ENCODE measurements around the gene FHL5. TPM values are rescaled to one million over a fixed set of nuclear protein-coding genes. Genes with fewer than 3 reads are reported as not detected.
"Not testable (repeated sequence)": the region's sequence is repeated elsewhere in the genome, so short reads cannot be mapped to it uniquely, and the experiment has no call there.

FHL5 gene
- polyA plus RNA-seq, 1 experiment, result not detected

DNA sequence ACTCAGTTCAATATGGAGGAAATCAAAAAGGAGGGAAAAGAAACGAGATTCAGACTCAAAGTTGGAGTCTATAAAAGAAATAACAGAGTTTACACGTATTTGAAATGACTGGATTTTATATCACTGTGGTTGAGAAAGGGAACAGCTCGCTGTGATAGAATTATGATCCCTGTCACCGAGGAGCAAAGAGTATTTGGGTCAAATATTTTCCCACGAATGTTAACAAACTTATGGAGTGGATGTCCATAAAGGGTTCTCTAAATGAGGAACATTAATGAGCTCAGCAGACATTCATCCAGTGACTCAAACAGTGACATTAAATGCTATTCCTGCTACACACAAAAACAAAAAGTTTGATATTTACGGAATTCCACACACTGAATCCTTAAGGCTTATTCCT lies 57.9 kb downstream of the FHL5 start:
- CTCF ChIA-PET, result interaction anchor here (3.9 kb wide), 1 partner anchor 279 kb away, joined by 29 read pairs; no protein-coding TSS in a partner anchor
- no peak overlapping the region for H3K4me3 ChIP-seq (ENCODE audit: low read depth, low read length)
- TF ChIP-seq, protein P1, sequence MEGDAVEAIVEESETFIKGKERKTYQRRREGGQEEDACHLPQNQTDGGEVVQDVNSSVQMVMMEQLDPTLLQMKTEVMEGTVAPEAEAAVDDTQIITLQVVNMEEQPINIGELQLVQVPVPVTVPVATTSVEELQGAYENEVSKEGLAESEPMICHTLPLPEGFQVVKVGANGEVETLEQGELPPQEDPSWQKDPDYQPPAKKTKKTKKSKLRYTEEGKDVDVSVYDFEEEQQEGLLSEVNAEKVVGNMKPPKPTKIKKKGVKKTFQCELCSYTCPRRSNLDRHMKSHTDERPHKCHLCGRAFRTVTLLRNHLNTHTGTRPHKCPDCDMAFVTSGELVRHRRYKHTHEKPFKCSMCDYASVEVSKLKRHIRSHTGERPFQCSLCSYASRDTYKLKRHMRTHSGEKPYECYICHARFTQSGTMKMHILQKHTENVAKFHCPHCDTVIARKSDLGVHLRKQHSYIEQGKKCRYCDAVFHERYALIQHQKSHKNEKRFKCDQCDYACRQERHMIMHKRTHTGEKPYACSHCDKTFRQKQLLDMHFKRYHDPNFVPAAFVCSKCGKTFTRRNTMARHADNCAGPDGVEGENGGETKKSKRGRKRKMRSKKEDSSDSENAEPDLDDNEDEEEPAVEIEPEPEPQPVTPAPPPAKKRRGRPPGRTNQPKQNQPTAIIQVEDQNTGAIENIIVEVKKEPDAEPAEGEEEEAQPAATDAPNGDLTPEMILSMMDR (IDR thresholded peaks at IDR 0.05; ENCODE audit: low read depth, low read length), result no peak
- POLR2A ChIA-PET, result no interaction called here
- H3K27ac ChIP-seq (ENCODE audit: low read depth, low read length), result no peak overlapping the region
- no peaks in the 10 kb centered on the region for H3K27me3 ChIP-seq (ENCODE audit: control insufficient read depth, insufficient read depth, low read length)
- DNase-seq (ENCODE audit: low read depth, low spot score), result no peak
- H3K9me3 ChIP-seq (ENCODE audit: control insufficient read depth, insufficient read depth, low read length), result no peaks in the 10 kb centered on the region

DNA sequence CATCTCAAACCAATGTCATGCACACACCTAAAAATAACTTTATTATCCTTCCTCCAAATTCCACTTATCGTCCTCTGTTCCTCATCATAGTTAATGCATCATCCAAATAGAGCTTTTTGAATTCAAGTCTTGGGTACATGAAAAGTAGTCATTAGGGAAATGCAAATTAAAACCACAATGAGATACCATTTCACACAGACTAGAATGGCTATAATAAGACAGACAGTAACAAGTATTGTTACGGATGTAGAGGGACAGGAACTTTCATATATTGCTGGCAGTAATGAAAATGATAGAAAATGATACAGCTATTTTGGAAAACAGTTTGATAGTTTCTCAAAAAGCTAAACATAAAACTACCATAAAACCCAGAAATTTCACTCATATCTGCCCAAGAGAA lies 59.1 kb downstream of the FHL5 start:
- Histone ChIP-seq H3K27ac (ENCODE audit: low read depth, low read length) (no peak overlapping the region), H3K4me3 (ENCODE audit: low read depth, low read length) (no peak overlapping the region), H3K27me3 (ENCODE audit: control insufficient read depth, insufficient read depth, low read length) (no peaks in the 10 kb centered on the region), H3K9me3 (ENCODE audit: control insufficient read depth, insufficient read depth, low read length) (no peaks in the 10 kb centered on the region)
- POLR2A ChIA-PET, result no interaction called here
- CTCF ChIA-PET, result interaction anchor here (1.2 to 3.9 kb wide), 2 partner anchors 277 to 437 kb away, joined by 5 to 29 read pairs; no protein-coding TSS in a partner anchor
- TF ChIP-seq, protein P1 (IDR thresholded peaks at IDR 0.05; ENCODE audit: low read depth, low read length), result no peak
- no peak for DNase-seq (ENCODE audit: low read depth, low spot score)

DNA sequence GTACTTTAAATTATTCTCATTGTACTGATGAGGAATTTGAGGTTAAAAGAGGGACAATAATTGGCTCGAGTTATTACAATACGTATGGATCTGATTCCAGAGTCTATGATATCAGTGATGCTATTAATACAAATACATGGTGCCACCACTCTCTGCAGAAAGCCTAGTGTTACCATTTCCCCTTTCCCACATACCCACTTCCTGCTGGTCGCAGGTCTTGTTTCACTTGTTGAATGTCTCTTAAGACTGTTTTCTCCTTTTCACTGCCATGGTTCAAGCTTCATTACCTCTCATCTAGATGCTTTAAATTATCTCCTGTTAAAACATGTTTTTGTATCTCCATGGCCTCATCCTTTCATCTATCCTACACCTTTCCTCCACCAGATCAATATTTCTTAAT lies 62.0 kb downstream of the FHL5 start:
- no peak for DNase-seq (ENCODE audit: low read depth, low spot score)
- H3K4me3 ChIP-seq (ENCODE audit: low read depth, low read length), result no peak overlapping the region
- POLR2A ChIA-PET, result no interaction called here
- no peaks in the 10 kb centered on the region for H3K9me3 ChIP-seq (ENCODE audit: control insufficient read depth, insufficient read depth, low read length)
- no peak overlapping the region for H3K27ac ChIP-seq (ENCODE audit: low read depth, low read length)
- TF ChIP-seq, protein P1 (IDR thresholded peaks at IDR 0.05; ENCODE audit: low read depth, low read length), result no peak
- no peaks in the 10 kb centered on the region for H3K27me3 ChIP-seq (ENCODE audit: control insufficient read depth, insufficient read depth, low read length)
- CTCF ChIA-PET, result interaction anchor here (1.0 to 5.5 kb wide), 4 partner anchors 25 to 434 kb away, joined by 3 to 96 read pairs (median 16); no protein-coding TSS in a partner anchor

DNA sequence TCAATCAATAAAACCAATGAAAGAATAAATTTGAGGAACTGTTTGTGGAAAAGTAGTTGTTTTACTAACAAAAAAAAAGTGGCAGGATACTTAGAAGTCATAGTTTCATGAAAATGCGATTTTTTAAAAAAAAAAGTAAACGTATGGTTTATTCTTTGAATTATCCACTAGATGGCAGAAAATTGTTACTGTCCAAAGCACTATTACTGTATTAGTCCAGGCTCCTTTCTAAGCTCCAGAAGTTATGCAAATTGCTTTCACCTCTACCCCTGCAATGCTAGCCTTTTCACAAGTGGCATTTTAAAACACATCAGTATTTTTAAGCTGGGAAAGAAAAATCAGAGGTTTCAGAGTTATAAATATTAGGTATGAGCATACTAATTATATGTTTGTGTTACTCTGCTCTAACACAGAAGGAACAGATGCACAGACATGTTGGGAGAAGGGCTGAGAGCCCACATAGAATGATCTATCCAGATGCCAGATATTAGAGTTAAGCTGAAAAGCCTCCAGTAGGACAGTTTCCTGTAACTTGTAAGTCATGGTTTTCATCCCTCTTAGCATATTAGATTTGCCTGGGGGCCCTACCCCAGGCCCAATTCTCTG lies 63.9 kb downstream of the FHL5 start:
- no peak overlapping the region for H3K4me3 ChIP-seq (ENCODE audit: low read depth, low read length)
- DNase-seq (ENCODE audit: low read depth, low spot score), result peak; percentile 1
- no peaks in the 10 kb centered on the region for H3K9me3 ChIP-seq (ENCODE audit: control insufficient read depth, insufficient read depth, low read length)
- TF ChIP-seq, protein P1 (IDR thresholded peaks at IDR 0.05; ENCODE audit: low read depth, low read length), result peak; percentile 38
- ChIA-PET POLR2A (no interaction called here), CTCF (interaction anchor here (0.6 to 5.5 kb wide), 30 partner anchors 9 to 437 kb away, joined by 3 to 96 read pairs (median 4); partner anchors contain the start of gene NDUFAF4)
- H3K27ac ChIP-seq (ENCODE audit: low read depth, low read length), result no peak overlapping the region
- H3K27me3 ChIP-seq (ENCODE audit: control insufficient read depth, insufficient read depth, low read length), result no peaks in the 10 kb centered on the region

DNA sequence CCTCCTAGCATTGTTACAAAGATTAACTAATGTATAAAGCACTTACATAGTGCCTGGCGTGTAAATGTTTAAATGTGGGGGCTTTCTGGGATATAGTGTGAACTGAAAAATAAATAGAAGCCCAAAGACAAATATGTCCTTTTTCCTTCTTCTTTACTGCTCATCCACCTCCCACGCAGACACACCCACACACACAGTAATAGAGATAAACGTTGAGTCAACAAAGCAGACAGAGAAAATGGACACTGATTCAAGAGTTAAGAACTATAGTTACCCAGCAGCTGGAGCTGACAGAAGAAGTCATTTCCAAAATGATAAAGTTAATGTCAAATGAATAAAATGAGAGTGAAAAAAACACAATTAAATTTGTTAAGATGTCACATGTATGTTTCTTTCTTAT lies 68.3 kb downstream of the FHL5 start:
- no peak for DNase-seq (ENCODE audit: low read depth, low spot score)
- CTCF ChIA-PET, result interaction anchor here (2.1 kb wide), 1 partner anchor 428 kb away, joined by 10 read pairs; no protein-coding TSS in a partner anchor
- POLR2A ChIA-PET, result no interaction called here

GRCh38 chr6:96637979-96638378 lies 75.1 kb downstream of the FHL5 start:
- H3K27me3 ChIP-seq (ENCODE audit: control insufficient read depth, insufficient read depth, low read length); DNase-seq (ENCODE audit: low read depth, low spot score); CTCF ChIA-PET; POLR2A ChIA-PET; H3K9me3 ChIP-seq (ENCODE audit: control insufficient read depth, insufficient read depth, low read length); H3K4me3 ChIP-seq (ENCODE audit: low read depth, low read length); H3K27ac ChIP-seq (ENCODE audit: low read depth, low read length): not testable (repeated sequence)

More for the DNA sequence above, 68.3 kb downstream of the FHL5 start:
- Histone ChIP-seq H3K4me3 (ENCODE audit: low read depth, low read length) (no peak overlapping the region), H3K9me3 (ENCODE audit: control insufficient read depth, insufficient read depth, low read length) (no peaks in the 10 kb centered on the region), H3K27me3 (ENCODE audit: control insufficient read depth, insufficient read depth, low read length) (no peaks in the 10 kb centered on the region), H3K27ac (ENCODE audit: low read depth, low read length) (no peak overlapping the region)
- TF ChIP-seq, protein P1 (IDR thresholded peaks at IDR 0.05; ENCODE audit: low read depth, low read length), result no peak

Data from AG04450 (cell line).